ENCODE data around the gene PPP1R2.
"Not testable (repeated sequence)": the region's sequence is repeated elsewhere in the genome, so short reads cannot be mapped to it uniquely, and the experiment has no call there.

DNA sequence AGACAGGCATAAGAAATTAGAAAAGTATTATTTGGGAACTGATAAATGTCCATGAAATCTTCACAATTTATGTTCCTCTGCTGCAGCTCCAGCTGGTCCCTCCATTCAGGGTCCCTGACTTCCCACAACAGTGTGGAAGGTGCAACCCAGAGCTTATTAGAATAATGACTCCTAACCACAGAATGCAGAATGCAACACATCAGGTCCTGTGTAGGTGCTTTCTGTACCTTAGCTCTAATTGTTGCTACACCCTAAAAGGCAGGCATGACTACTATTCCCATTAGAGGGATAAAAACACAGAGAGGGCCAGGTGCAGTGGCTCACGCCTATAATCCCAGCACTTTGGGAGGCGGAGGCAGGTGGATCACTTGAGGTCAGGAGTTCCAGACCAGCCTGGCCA is 47.3 kb upstream of the PPP1R2 start:
- not testable (repeated sequence) for TF ChIP-seq POLR2A, CTCF (IDR thresholded peaks at IDR 0.05)

All from esophagus squamous epithelium (tissue), 4 donors.